PC-3 (cell line): Measurements from ENCODE around the gene ZC3H15. TPM values are rescaled to one million over a fixed set of nuclear protein-coding genes. Genes with fewer than 3 reads are reported as not detected.
A peak's percentile ranks its signal among the peaks of the same experiment; 100 is the strongest.

Source experiments
- ATAC-seq: fragments of 200-7000 bp; cut with Tn5 transposase; 2 replicates; pipeline ENCODE4 v1.9.1; 2020; ENCODE audit warnings: mild to moderate bottlenecking, moderate library complexity
- BruUV-seq: library from RNA; stranded (reverse); fragments of 400-500 nt; replicated peaks from 2 replicates; lab custom pipeline; 2021; lab: Mats Ljungman, UMichigan
- CTCF ChIA-PET: fragments of 300-600 bp; sonication (Branson Sonifier 250); formaldehyde crosslinking; loops from one replicate; lab custom pipeline; 2022; ENCODE audit warnings: antibody characterized with exemption; lab: Charles Lee
- POLR2A ChIA-PET: fragments of 300-600 bp; sonication (Branson Sonifier 250); formaldehyde crosslinking; loops from one replicate; lab custom pipeline; 2022; ENCODE audit warnings: antibody characterized with exemption; ENCODE audit not compliant: unreplicated experiment; lab: Charles Lee
- DNase-seq: peaks from one replicate; pipeline ENCODE4 v3.0.0-alpha.2; 2015
- H2AFZ ChIP-seq: fragments of 300-600 bp; sonication (generic); 2 replicates; pipeline ENCODE4 v1.6.0; 2016; ENCODE audit warnings: antibody characterized with exemption, low read length
- H3F3A ChIP-seq: fragments of 300-600 bp; sonication (generic); one replicate; pipeline ENCODE4 v1.6.0; 2017; ENCODE audit warnings: antibody characterized with exemption, low read length, control low read depth, mild to moderate bottlenecking; ENCODE audit not compliant: unreplicated experiment
- H3K27ac ChIP-seq: fragments of 300-600 bp; sonication (generic); 2 replicates; pipeline ENCODE4 v1.5.1; 2016; ENCODE audit warnings: mild to moderate bottlenecking, low read length
- H3K27me3 ChIP-seq: fragments of 300-600 bp; sonication (generic); 2 replicates; pipeline ENCODE4 v1.6.1; 2016; ENCODE audit warnings: low read length, mixed read lengths
- H3K36me3 ChIP-seq: fragments of 300-600 bp; sonication (generic); 2 replicates; pipeline ENCODE4 v1.6.1; 2016; ENCODE audit warnings: low read depth, mixed run types, low read length, mixed read lengths
- H3K4me1 ChIP-seq: fragments of 300-600 bp; sonication (generic); 2 replicates; pipeline ENCODE4 v1.5.1; 2016; ENCODE audit warnings: low read length; ENCODE audit not compliant: insufficient read depth
- H3K4me2 ChIP-seq: fragments of 300-600 bp; sonication (generic); 2 replicates; pipeline ENCODE4 v1.6.0; 2016; ENCODE audit warnings: low read length
- H3K4me3 ChIP-seq: fragments of 300-600 bp; sonication (generic); 2 replicates; pipeline ENCODE4 v1.5.1; 2016; ENCODE audit warnings: mild to moderate bottlenecking, low read length, mixed read lengths
- H3K79me2 ChIP-seq: fragments of 300-600 bp; sonication (generic); 2 replicates; pipeline ENCODE4 v1.6.1; 2017; ENCODE audit warnings: low read length, mixed read lengths
- H3K9ac ChIP-seq: fragments of 300-600 bp; sonication (generic); 2 replicates; pipeline ENCODE4 v1.6.0; 2016; ENCODE audit warnings: mild to moderate bottlenecking, low read length
- H3K9me2 ChIP-seq: fragments of 300-600 bp; sonication (generic); replicated peaks from 2 replicates; pipeline ENCODE4 v1.6.1; 2016; ENCODE audit warnings: mixed run types, low read length, mixed read lengths
- H3K9me3 ChIP-seq: fragments of 300-600 bp; sonication (generic); 2 replicates; pipeline ENCODE4 v1.6.1; 2016; ENCODE audit warnings: low read length, mixed read lengths
- H4K20me1 ChIP-seq: fragments of 300-600 bp; sonication (generic); 2 replicates; pipeline ENCODE4 v1.6.1; 2016; ENCODE audit warnings: low read length, mixed read lengths
- EZH2 ChIP-seq: fragments of 300-600 bp; sonication (generic); IDR thresholded peaks from one replicate; pipeline ENCODE4 v1.6.1; 2017; ENCODE audit warnings: antibody characterized with exemption, mild to moderate bottlenecking, low read length; ENCODE audit not compliant: unreplicated experiment
- EZH2phosphoT487 ChIP-seq: fragments of 300-600 bp; sonication (generic); IDR thresholded peaks from 2 replicates; pipeline ENCODE4 v1.6.1; 2018; ENCODE audit warnings: mild to moderate bottlenecking, antibody characterized with exemption, low read length, borderline replicate concordance
- intact Hi-C: fragments of 100-400 bp; cut with micrococcal nuclease; formaldehyde crosslinking; loops from 2 replicates; pipeline ENCODE4 v1.9.0; 2023
- total RNA-seq: library from RNA; depleted of rRNA; stranded (reverse); fragments of >200 nt; gene quantifications from 2 replicates; pipeline ENCODE4 v1.2.3, GENCODE V29; 2014; rRNA removed
- TF ChIP-seq, protein P1 (sequence below): fragments of 300-600 bp; sonication (generic); conservative IDR thresholded peaks from 2 replicates; pipeline ENCODE4 v1.5.1; 2017; ENCODE audit warnings: antibody characterized with exemption, low read depth, mild to moderate bottlenecking, low read length

ZC3H15 gene
- total RNA-seq, 1 experiment from 2014 or later = 58.2 TPM

DNA sequence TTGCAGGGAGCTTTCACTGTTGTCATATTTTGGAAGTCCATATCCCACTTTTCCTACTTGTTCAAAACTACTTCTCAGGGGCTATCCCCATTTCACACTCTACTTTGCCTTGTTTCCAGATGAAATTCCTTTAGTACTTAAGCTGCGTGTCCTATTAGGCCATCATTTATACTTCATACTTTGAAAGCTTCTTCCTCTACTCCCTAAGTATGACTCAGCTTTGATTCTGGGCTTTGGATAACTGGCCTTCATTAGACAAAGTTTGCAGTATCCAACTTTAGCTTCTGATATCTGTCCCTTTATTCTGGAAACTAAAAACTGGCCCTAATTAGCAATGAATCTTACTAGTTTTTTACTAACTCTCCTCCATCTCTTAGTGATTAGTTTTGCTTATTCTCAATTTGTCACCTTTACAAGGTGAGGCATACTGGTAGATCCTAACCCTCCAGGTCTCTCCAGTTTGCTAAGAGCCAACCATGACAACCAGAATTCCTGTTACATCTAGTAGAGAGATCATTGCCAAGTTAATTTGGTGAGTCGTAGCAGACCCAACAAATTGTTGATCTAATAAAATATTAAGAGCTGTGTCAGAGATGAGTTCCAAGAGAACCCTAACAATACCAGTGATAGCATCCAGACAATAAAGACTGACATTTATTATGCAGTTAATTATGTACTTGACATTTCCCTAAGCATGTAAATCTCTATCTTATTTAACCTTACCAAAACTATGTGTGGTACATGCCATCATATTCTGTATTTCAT lies 72.6 kb downstream of the ZC3H15 start:
- H3K9me2 ChIP-seq = no peaks in the 10 kb centered on the region
- no peak overlapping the region for H3K9ac ChIP-seq
- no peaks in the 10 kb centered on the region for H3K36me3 ChIP-seq
- H3K27ac ChIP-seq = no peak overlapping the region
- peaks cover 10% of the 10 kb centered on the region; the same call in 1 of the 2 replicates for H3K4me1 ChIP-seq
- H4K20me1 ChIP-seq = no peaks in the 10 kb centered on the region
- POLR2A ChIA-PET = no interaction called here
- H3K27me3 ChIP-seq = no peaks in the 10 kb centered on the region
- CTCF ChIA-PET = no interaction called here
- no peaks in the 10 kb centered on the region for H3K9me3 ChIP-seq
- no peak overlapping the region for H3K4me2 ChIP-seq
- DNase-seq (peak; percentile 12), ATAC-seq (peak; percentile 38)
- no TSS peak for BruUV-seq
- no peaks in the 10 kb centered on the region for H3F3A ChIP-seq
- no peak overlapping the region for H2AFZ ChIP-seq
- H3K79me2 ChIP-seq = no peaks in the 10 kb centered on the region
- H3K4me3 ChIP-seq = no peak overlapping the region
- TF ChIP-seq EZH2phosphoT487 (no peak), EZH2 (no peak)
- TF ChIP-seq, protein P1, sequence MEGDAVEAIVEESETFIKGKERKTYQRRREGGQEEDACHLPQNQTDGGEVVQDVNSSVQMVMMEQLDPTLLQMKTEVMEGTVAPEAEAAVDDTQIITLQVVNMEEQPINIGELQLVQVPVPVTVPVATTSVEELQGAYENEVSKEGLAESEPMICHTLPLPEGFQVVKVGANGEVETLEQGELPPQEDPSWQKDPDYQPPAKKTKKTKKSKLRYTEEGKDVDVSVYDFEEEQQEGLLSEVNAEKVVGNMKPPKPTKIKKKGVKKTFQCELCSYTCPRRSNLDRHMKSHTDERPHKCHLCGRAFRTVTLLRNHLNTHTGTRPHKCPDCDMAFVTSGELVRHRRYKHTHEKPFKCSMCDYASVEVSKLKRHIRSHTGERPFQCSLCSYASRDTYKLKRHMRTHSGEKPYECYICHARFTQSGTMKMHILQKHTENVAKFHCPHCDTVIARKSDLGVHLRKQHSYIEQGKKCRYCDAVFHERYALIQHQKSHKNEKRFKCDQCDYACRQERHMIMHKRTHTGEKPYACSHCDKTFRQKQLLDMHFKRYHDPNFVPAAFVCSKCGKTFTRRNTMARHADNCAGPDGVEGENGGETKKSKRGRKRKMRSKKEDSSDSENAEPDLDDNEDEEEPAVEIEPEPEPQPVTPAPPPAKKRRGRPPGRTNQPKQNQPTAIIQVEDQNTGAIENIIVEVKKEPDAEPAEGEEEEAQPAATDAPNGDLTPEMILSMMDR = no peak
- intact Hi-C loops = no loop called here

Other genes starting within 250 kb of the ZC3H15 start
- 23.5 and 25.2 TPM in 2 replicates for gene ITGAV, start 103.8 kb downstream of the ZC3H15 start, total RNA-seq
- 4.0 and 5.5 TPM in 2 replicates for gene FAM171B, start 207.8 kb downstream of the ZC3H15 start, total RNA-seq